Activated T-helper 1 cell treated with anti-CD3 and anti-CD28 coated beads, Interleukin-2, amount 50 U/mL, for 16 hours (primary cell): ENCODE results near the gene EP400.
"Not testable (repeated sequence)": the region's sequence is repeated elsewhere in the genome, so short reads cannot be mapped to it uniquely, and the experiment has no call there.

ENCODE experiments used
- DNase-seq, 2 donors: peaks; one replicate each; pipeline ENCODE4 v3.0.0-alpha.2; 2020; ENCODE audit warnings: low read depth in 1 of 2, low spot score in 1 of 2

The EP400 gene

DNA sequence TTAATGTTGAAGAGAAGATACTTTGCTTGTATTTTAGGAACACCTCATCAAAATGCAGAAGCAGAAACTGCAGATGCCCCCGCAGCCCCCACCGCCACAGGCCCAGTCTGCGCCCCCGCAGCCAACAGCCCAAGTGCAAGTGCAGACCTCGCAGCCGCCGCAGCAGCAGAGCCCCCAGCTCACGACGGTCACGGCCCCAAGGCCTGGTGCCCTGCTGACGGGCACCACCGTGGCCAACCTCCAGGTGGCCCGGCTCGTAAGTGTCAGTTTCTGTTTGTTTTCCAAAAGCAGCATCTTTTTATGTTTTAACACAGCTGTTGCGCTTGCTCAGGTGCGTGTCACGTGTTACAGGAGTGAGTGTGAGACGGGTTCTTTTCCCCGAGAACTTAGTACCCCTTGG is 114.9 kb downstream of the EP400 start:
- DNase-seq: no peak

DNA sequence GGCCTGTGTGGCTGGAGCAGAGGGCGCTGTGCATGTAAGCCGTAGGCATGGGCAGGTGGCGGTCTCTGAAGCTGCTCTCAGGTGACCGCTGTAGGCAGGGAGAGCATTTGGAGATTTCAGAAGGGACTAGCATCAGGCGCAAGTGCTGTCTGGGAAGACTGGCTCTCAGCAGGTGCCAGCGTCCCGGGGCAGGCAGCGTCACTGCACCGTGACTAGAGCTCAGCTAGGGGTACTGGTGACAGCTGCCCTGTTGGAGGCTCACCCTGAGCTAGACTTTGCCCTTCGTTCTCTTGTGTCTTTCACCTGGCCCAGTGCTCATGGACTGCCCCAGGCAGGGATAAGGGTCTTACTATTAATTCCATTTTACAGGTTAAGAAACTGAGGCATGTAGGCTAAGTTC is 115.5 kb downstream of the EP400 start:
- DNase-seq: no peak

DNA sequence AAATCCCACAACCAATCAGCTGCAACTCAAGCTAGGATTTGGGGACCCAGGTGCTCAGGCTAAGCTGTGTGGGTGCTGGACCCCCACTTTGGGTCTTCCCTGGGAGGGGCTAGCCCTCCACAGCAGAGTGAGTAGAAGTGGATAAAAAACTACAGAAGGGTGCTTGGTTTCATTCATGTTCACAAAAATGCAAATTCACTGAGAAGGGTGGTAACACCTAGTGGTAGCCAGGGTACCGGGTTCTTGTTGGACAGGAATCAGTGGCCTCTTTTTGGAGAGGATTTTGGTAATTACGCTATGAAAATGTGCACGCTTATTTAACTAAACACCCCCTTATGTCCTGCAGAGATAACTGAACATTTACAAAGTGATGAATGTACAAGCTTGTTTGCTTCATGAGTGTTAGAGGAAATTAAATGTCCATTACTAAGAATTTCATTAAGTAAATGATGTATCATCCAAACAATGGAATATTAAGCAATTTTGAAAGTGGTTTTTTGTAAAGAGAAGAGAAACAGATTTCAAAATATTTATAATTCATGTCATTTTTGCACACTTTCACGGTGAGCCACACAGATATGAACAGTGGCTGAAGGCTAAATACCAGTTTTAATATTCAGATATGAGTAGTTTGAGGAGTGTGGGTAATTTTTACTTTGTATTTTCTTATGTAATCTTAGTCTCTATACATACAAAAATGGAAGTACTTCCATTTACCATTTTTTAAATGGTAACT is 116.0 kb downstream of the EP400 start:
- DNase-seq: no peak

DNA sequence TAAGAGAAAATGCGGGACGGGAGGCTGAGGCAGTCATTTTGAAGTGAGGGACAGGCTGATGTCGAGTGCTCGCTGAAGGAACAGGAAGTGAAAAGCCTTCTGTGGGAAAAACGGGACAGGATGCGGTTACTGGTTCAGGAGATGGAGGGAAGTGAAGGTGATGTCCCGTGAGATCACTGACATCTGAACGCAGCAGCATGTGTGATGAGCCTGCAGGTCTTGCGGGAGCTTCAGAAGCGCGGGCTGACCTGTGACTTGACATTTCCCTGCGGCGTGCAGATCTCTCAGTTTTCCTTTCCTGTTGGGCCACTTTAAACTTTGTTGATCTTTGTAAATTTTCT is 116.6 kb downstream of the EP400 start:
- DNase-seq: no peak

DNA sequence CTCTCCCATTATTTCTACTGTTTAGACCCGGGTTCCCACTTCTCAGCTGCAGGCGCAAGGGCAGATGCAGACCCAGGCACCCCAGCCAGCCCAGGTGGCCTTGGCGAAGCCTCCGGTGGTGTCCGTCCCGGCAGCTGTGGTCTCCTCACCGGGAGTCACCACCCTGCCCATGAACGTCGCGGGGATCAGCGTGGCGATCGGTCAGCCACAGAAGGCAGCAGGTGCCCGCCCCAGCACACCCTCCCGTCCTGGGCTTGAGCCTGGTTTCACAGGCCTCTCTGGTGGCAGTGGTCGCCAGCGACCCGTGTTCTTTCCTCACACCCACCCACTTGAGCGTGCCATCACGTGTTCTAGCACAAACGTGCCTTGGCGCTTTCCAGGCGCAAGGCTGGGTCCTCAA is 117.0 kb downstream of the EP400 start:
- no peak for DNase-seq

DNA sequence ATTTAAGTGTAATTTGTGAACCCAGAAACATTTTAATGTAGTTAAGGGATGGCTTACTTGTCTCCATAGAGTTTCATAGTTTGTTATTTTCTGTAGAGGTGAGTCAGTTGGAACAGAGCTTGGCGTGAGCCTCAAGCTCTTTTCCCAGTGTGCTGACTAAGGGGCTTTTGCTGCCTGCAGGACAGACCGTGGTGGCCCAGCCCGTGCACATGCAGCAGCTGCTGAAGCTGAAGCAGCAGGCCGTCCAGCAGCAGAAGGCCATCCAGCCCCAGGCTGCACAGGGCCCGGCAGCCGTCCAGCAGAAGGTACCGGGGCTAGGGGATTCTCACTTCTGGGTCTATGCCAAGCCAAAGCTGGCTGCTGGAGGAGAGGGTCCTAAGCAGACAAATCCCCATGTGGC is 117.4 kb downstream of the EP400 start:
- no peak for DNase-seq

DNA sequence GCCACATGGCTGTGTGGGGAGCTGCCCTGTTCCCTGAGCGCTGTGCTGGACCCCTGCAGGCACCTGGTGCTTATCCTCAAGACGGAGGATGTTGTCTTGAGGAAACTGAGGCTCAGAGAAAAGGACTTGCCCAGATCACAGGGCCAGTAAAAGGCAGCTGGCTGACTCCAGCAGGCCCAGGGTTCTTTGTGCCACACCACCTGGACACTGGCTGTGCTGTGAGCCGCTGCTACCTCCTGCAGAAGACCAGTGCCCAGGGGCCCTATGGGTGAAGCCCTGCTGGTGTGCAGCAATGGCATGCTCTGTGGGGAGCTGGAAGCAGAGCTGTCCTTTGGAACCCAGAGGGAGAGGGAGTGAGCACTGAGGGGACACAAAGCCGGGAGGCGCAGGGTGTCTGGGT is 118.5 kb downstream of the EP400 start:
- DNase-seq: no peak

DNA sequence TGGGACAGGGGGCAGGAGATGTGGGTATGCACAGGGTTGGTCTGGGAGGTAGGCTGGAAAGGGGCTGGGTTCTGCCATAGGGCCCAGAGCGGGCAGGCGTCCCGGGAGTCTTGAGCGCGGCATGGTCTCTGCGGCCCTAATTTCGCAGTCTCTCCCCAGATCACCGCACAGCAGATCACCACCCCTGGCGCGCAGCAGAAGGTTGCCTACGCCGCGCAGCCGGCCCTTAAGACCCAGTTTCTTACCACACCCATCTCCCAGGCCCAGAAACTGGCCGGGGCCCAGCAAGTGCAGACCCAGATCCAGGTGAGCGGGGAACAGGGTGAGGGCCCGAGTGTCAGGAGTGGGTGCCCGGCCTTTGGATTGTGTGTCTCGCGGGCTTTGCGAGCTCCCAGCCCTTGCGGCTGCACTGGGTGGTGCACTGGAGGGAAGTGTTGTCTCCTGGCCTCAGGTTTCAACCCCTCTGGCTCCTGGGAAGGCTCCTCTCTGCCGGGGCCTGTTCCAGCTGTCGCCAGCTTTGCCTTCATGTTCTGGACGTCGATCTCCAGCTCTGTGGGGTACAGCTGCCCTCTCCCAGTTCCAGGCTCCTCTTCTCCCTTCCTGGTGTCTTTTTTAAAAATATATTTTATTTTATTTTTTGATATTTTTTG is 119.7 kb downstream of the EP400 start:
- no peak for DNase-seq

DNA sequence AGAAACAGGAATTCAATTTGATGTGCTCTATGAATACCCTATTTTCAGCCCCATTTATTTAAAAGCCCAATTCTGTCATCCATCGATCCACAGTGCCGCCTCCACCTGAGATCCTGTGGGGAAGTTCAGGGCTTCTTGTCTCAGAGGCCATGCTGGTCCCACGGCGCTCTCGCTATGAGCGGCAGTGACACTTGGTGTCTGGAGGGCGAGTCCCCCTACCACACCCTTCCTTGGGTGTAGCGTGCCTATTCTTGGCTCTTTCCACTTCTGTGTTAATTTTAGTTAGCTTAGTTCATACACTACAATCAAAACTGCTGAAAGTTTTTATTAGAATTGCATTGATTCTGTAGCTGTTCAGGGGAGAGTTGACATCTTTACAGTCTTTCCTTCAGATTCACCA is 120.6 kb downstream of the EP400 start:
- DNase-seq: no peak

DNA sequence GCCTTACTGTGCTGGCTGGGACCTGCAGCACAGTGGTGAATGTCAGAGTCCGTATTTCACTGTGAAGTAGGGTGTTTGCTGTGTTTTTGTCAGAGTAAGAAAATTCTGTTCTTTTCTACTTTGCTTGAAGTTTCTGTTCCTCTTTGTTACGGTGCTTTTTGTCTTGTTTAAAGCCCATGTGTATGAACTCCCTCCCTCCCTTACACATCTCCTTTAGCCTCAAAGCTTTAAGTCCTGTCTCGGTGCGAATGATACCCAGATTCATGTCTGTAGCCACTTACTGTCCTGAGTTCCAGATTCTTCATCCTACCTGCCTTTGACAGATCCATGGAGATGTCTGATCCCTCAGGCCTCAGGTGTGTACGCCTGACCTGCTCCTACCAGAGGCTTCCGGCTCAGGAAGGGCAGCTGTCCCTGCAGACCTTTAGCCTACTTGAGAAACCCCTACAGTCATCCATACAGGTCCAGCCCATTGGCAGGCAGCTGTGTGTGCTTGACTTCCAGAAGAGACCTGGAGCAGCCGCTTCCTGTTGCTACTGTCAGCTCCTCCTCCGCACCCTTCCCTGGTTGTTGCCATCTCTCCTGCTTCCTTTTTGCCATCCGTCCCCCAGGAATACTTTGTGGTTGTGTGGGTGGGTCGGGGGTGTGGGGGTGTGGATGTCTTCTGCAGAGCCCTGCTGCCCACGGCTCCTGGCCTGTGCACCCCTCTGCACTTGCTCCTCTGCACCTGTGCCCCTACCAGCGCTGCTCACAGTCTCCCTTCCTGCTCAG is 121.5 kb downstream of the EP400 start:
- no peak for DNase-seq

DNA sequence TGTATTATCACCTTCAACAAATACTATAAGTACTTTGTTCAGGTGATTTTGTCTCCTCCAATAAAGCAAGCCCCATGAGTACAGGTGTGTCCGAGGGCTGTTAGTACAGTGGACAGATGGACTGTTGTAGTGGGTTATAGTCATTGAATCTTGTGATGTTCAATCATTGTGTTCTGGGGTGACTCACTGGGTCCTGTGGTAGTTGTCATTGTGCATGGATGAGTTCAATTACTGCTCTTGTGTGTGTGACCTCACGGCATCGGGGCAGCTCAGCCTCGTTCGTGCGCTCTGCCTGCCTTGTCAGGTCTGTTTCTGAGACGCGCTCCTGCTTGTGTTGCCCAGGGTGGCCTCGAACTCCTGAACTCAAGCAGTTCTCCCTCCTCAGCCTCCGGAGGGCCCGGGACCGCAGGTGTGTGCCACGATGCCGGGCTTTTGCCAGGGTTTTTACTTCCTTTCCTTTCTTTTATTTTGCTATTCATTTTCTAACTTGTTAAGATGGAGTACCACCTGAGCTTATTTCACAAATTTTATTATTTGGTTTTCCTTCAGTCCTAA is 122.2 kb downstream of the EP400 start:
- DNase-seq: no peak

DNA sequence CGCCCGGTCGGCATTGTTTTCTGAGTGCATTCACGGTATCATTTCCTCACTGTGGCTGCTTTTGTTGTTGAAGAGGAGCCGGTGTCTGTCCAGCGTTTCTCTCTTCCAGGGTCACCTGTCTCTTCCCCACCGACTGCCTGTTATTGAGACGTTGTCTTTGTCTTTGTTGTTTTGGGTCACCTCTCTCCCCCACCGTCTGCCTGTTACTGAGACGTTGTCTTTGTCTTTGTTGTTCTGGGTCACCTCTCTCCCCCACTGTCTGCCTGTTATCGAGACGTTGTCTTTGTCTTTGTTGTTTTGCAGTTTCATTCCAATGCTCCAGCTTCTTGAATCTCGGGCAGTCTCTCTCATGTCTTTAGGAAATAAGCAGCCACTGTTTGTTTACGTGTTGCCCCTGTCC is 124.5 kb downstream of the EP400 start:
- DNase-seq: no peak

DNA sequence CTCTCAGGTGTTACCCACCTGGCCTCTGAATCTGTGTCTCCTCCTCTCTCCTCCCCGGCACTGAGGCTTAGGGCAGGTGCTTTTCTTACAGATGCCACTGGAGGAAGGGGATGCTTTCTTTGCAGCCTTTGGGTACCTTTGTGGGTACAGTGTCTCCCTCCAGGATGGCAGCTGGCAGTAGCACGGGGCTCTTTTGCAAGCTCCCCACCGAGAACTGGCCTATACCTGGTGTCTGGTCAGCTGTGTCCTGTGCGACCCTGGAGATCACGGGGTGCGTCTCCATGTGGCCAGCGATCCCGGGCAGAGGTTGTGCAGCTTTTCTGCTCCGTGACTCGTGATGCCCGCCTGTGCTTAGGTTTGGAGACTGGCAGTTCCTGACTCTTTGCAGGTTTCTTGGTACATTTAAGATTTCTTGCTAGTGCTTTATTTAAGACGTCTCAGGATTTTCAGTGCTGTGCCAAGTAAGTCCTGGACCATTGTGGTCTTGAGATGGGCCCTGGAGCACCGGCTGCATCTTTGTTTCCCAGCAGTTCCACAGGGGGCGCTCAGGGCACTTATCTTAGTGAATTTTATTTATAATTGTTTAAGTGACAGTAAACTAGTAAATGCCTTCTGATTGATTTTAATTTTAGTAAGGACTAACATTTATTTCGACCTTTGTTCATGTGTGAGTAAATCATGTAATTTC is 125.4 kb downstream of the EP400 start:
- DNase-seq: no peak

DNA sequence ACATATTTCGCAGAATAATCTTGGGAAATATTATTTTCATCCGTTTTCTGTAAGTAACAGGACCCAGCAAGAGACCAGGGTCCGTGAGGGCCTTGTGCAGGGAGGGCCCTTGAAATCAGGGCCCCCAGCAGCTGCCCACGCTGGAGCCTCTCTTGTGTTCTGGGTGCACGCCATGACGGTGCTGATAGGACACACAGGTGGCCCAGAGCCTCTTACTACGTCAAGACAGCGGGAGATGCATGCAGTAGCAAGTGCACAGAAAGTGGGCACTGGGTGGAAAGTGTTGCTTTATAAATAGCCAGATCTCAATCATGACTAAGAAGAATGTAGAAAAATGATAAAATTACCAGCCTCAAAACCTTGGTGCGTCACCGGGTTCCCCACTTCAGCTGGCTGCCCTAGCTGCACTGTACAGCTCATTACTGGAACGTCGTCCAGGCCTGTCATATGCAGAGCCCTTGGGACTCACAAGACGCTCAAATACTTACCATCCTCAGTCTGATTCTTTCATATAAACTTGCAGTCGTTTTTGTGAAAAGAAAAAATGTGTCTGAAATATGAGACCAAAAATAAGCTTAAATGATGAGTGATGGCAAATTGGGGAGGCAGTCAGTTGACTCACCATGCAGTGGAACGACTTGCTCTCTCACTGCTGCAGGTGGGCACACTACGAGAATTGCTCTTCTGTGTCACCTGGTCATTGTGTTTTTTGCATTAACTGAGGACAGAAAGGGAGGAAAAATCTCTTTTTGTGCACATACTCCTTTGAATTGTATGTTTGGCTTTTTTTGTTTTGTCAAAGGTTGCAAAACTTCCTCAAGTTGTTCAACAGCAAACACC is 126.2 kb downstream of the EP400 start:
- DNase-seq: no peak

DNA sequence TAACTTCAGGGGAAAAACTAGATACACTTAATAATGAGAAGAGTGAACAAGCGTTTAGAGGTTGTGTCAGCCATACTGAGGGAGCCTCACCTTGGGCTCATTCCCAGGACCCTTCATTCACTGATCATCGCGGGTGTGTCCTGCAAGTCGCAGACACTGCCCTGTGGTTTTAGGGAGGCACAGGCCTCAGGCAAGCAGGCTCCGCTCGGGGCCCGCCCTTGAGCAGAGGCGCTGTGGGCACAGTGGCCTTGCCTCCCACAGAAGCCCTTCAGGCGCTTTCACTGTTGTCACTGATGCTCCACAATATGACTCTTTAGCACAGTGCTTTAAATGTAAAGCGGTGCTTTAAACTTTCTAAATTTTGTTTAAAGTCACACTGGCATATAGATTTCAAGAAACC is 127.0 kb downstream of the EP400 start:
- DNase-seq: no peak

DNA sequence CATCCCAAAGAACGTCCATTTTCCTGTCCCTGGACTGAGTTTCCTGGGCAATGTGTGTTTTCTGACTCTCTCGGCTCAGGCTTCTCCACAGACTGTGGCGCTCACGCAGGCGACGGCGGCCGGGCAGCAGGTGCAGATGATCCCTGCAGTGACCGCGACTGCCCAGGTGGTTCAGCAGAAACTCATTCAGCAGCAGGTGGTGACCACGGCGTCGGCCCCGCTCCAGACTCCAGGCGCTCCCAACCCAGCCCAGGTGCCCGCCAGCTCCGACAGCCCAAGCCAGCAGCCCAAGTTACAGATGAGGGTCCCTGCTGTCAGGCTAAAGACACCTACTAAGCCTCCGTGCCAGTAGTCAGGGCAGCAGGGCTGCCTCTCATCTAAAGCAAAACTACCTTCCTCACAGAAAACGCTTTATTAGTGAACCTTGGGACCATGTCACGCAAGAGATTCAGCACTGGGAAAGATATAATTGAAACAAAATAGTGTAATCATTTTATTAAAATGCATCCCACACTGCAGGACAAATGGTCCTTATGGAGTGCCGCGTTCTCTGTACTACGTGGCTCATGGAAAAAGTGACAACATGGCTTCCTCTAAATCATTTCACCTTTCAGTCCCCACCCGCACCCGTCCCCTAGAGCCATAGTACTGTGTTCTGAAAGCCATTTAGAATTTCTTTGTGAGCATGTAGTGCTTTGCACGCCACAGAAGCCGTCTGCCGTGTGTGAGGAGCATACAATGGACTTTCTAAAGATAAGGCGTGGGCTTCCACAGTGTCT is 127.8 kb downstream of the EP400 start:
- DNase-seq: no peak

DNA sequence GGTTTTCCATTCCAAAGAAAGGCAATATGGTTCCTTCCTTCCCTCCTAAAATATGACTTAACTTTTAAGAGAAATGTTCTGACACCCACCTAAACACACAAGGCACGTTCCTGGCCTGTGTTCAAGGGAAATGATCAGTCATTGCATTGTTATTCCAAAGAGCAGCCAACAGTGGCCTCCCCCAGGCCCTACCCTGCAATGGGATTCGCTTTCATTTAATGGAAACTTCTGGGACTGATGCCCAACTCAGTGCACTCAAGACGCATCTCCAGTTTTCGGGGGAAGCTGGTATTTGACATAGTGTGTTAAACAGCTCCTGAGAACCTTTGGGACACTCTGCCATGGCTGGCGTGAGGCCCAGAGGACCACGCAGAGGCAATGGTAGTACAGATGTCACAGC is 128.4 kb downstream of the EP400 start:
- no peak for DNase-seq

DNA sequence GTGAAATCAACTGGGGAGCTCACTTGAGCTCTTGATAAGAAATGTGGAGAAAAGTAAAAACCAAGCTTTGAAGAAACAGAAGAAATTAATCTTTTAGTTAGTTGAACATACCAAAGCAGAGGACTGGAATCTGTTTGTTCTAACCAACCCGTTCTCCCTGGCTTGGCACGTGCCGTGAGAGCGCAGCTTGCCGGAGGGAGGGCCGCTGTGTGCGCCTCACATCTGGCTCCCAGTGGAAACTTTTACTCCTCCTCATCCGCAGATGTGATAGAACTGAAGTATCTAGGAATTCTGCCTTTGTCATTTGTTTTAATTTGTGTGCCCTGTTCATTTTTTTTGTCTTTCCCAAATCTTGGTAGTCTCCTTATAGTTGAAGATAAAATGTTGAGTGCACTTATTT is 129.5 kb downstream of the EP400 start:
- no peak for DNase-seq

DNA sequence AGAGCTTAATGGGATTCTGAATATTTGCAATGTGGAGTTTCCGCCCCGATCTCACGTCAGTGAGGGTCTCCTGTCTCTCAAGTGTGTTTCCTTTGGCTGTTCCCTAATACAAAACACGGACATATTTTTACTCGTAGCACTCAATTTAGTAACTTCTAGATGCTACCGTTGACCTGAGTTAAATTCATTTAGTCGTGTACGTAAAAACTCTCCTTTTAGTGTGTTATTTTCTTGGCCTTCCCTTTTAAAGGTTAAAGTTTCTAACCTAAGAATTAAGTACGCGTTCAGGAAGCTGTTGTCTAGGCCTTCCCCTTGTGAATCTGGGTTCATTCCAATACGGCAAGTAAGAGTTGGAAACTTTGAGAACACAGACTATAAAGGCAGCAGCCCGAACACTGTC is 130.0 kb downstream of the EP400 start:
- no peak for DNase-seq

DNA sequence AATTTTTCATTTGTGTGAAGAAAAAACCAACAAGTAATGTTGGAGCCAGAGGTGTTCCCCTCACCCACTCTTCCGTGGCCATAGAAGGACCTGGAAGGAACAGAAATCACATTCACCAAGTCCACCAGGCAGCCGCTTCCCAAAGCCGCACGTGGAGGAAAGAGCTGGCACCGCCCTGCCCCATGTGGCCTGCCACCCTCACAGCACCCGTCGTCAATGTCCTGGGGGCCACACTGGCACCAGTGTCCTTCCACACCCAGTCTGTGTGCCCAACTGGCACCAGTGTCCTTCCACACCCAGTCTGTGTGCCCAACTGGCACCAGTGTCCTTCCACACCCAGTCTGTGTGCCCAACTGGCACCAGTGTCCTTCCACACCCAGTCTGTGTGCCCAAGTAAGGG is 130.8 kb downstream of the EP400 start:
- DNase-seq: not testable (repeated sequence)
